Smooth muscle cell (in vitro differentiated cells): ENCODE measurements around the gene ZNF365. TPM values are rescaled to one million over a fixed set of nuclear protein-coding genes. Genes with fewer than 3 reads are reported as not detected.
"Not testable (repeated sequence)": the region's sequence is repeated elsewhere in the genome, so short reads cannot be mapped to it uniquely, and the experiment has no call there.

Source experiments
- DNase-seq: peaks from one replicate; lab custom pipeline; 2025; ENCODE audit not compliant: unreplicated experiment; lab: John Stamatoyannopoulos, UW
- H2AFZ ChIP-seq: fragments of 200-600 bp; sonication (generic); 2 replicates; pipeline ENCODE4 v1.6.0; 2016; ENCODE audit warnings: antibody characterized with exemption, low read depth, mild to moderate bottlenecking
- H3F3A ChIP-seq: fragments of 200-600 bp; sonication (generic); 2 replicates; pipeline ENCODE4 v1.6.0; 2017; ENCODE audit warnings: antibody characterized with exemption, low read depth
- H3K27ac ChIP-seq: fragments of 200-600 bp; sonication (generic); 2 replicates; pipeline ENCODE4 v1.5.1; 2016; ENCODE audit warnings: low read depth, mild to moderate bottlenecking
- H3K27me3 ChIP-seq: fragments of 200-600 bp; sonication (generic); 2 replicates; pipeline ENCODE4 v1.6.1; 2016; ENCODE audit warnings: low read depth, mild to moderate bottlenecking
- H3K36me3 ChIP-seq: fragments of 200-600 bp; sonication (generic); 2 replicates; pipeline ENCODE4 v1.5.1; 2016; ENCODE audit warnings: low read depth
- H3K4me1 ChIP-seq: fragments of 200-600 bp; sonication (generic); 2 replicates; pipeline ENCODE4 v1.5.1; 2016; ENCODE audit warnings: low read depth
- H3K4me2 ChIP-seq: fragments of 200-600 bp; sonication (generic); 2 replicates; pipeline ENCODE4 v1.6.0; 2016; ENCODE audit warnings: mild to moderate bottlenecking
- H3K4me3 ChIP-seq: fragments of 200-600 bp; sonication (generic); 2 replicates; pipeline ENCODE4 v1.5.1; 2016; ENCODE audit warnings: mild to moderate bottlenecking
- H3K79me2 ChIP-seq: fragments of 200-600 bp; sonication (generic); 2 replicates; pipeline ENCODE4 v1.6.0; 2016; ENCODE audit warnings: low read depth, mild to moderate bottlenecking
- H3K9ac ChIP-seq: fragments of 200-600 bp; sonication (generic); 2 replicates; pipeline ENCODE4 v1.6.0; 2016; ENCODE audit warnings: low read depth
- H3K9me3 ChIP-seq: fragments of 200-600 bp; sonication (generic); replicated peaks from 2 replicates; pipeline ENCODE4 v1.5.1; 2016; ENCODE audit warnings: low read depth
- H4K20me1 ChIP-seq: fragments of 200-600 bp; sonication (generic); 2 replicates; pipeline ENCODE4 v1.6.0; 2016; ENCODE audit warnings: low read depth
- WGBS: methylation state at CpG from one replicate; pipeline ENCODE4 v1.1.7; 2016; ENCODE audit warnings: low lambda C conversion rate; 5-methylcytosine and 5-hydroxymethylcytosine counted together
- polyA plus RNA-seq: library from polyadenylated mRNA; unstranded; fragments of >200 nt; fragmentation: Nextera tagmentation; extraction: Ambion mirVana; gene quantifications from 2 replicates; pipeline ENCODE4 v1.2.1, GENCODE V29; 2016
- total RNA-seq: library from RNA; depleted of rRNA; stranded (reverse); fragments of >200 nt; gene quantifications from 2 replicates; pipeline ENCODE4 v1.2.3, GENCODE V29; 2014
- TF ChIP-seq, protein P1 (sequence below): fragments of 200-600 bp; sonication (generic); IDR thresholded peaks from 2 replicates; pipeline ENCODE4 v1.5.1; 2017; ENCODE audit warnings: borderline replicate concordance, mild to moderate bottlenecking, antibody characterized with exemption; ENCODE audit not compliant: insufficient read depth, poor library complexity, severe bottlenecking

Gene ZNF365
- total and polyA plus RNA-seq, 2 experiments from 2014 or later: 2.0 to 3.7 TPM

DNA sequence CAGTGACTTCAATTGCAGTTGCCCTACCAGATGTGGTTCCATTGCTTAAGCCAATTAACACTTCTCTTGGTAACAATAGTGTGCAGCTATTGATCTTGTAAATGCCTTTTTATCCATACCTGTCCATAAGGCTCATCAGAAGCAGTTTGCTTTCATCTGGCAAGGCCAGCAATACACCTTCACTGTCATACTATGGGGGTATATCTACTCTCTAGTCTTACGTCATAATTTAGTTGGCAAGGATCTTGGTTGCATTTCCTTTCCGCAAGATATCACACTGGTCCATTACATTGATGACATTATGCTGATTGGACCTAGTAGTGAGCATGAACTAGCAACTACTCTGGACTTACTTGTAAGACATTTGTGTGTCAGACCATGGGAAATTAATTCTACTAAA, 17.7 kb upstream of the ZNF365 start:
- TF ChIP-seq, protein P1, sequence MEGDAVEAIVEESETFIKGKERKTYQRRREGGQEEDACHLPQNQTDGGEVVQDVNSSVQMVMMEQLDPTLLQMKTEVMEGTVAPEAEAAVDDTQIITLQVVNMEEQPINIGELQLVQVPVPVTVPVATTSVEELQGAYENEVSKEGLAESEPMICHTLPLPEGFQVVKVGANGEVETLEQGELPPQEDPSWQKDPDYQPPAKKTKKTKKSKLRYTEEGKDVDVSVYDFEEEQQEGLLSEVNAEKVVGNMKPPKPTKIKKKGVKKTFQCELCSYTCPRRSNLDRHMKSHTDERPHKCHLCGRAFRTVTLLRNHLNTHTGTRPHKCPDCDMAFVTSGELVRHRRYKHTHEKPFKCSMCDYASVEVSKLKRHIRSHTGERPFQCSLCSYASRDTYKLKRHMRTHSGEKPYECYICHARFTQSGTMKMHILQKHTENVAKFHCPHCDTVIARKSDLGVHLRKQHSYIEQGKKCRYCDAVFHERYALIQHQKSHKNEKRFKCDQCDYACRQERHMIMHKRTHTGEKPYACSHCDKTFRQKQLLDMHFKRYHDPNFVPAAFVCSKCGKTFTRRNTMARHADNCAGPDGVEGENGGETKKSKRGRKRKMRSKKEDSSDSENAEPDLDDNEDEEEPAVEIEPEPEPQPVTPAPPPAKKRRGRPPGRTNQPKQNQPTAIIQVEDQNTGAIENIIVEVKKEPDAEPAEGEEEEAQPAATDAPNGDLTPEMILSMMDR: no peak
- Histone ChIP-seq H3K4me2 (no peak overlapping the region), H3K27ac (no peak overlapping the region), H2AFZ (no peak overlapping the region), H3K27me3 (no peaks in the 10 kb centered on the region), H3K4me1 (no peaks in the 10 kb centered on the region), H3K9me3 (no peaks in the 10 kb centered on the region), H3K4me3 (no peak overlapping the region), H3K79me2 (no peaks in the 10 kb centered on the region), H4K20me1 (no peaks in the 10 kb centered on the region), H3K9ac (no peak overlapping the region), H3K36me3 (no peaks in the 10 kb centered on the region), H3F3A (no peaks in the 10 kb centered on the region)
- WGBS: 99% methylated on average over 2 of the region's 2 CpGs
- DNase-seq: no peak

DNA sequence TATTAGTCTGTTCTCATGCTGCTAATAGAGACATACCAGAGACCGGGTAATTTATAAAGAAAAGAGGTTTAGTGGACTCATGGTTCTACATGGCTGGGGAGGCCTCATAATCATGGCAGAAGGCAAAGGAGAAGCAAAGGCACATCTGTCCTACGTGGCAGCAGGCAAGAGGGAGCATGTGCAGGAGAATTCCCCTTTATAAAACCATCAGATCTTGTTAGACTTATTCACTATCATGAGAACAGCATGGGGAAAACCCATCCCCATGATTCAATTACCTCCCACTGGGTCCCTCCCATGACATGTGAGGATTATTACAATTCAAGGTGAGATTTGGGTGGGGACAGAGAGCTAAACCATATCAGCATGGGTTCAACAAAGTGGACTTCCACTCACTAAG, 16.0 kb upstream of the ZNF365 start:
- H3K4me2 ChIP-seq, H3K27me3 ChIP-seq, H4K20me1 ChIP-seq, H3K79me2 ChIP-seq, H3K4me1 ChIP-seq, H3K9me3 ChIP-seq, H3K9ac ChIP-seq, DNase-seq, H2AFZ ChIP-seq, H3K36me3 ChIP-seq, H3K4me3 ChIP-seq, H3F3A ChIP-seq, H3K27ac ChIP-seq: not testable (repeated sequence)
- 82% methylated on average over 2 of the region's 2 CpGs for WGBS

DNA sequence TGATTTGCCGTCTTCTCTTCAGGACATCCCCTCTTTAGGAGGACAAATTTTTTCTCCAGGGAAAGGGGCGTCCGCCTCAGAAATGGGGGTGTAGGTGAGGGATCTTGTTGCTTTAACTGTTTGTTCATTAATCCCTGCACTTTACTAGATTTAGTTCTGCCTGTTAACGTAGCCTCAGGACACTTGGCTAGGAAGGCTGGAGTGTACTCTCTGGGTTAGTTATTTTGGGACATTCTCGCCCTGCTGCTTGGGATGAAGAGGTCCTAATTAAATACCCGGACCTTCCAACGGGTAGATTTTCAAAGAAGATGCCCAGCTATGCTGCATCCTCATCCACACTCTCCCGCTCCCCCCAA, 552 bp upstream of the ZNF365 start:
- Histone ChIP-seq H3K27me3 (no peaks in the 10 kb centered on the region), H4K20me1 (no peaks in the 10 kb centered on the region), H2AFZ (peak overlapping the region; percentile 93), H3K79me2 (no peaks in the 10 kb centered on the region), H3K4me3 (peak overlapping the region; percentile 64), H3K4me2 (peak overlapping the region; percentile 94), H3K36me3 (no peaks in the 10 kb centered on the region), H3K9ac (no peak overlapping the region), H3K9me3 (no peaks in the 10 kb centered on the region), H3K27ac (no peak overlapping the region), H3F3A (no peaks in the 10 kb centered on the region), H3K4me1 (no peaks in the 10 kb centered on the region)
- TF ChIP-seq, protein P1: no peak
- DNase-seq: no peak
- WGBS: 42% methylated on average over 8 of the region's 8 CpGs

DNA sequence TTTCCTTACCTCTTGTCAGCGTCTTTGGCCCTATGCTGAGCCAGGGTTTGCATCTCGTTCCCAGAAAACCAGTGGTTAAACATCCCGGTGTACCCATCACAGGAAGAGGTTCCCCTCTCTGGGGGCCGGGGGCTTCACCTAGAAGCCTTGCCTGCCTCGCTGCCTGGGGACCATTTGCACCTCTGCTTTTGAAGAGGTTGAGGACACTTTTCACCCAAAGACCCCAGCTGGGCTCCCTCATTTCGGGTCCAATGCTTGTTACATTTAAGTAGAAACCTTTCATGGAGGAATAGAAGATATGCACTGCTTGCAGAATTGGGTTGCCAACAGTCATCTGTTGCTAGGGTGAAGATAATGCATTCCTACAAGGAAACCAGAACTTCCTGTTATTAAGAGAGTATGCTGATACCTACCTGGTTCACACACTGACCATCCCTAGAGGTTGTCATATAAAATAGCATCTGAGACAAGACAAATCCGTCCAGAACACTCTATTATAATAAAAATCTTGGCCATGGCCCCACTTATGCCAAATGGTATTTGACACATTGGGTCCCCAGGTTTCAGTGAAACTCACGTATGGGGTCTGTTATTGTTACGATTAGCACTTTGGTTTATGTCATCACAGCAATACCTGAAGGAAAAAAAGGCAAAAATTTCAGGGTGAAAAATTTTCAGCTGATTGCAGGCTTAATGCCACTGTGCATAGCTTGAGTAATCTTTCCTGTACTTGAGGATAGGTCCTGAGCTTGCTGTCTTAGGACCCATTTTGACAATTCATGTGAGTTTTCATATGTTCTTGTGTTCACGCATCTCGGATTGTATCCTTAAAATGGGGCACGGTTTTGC, 917 bp downstream of the ZNF365 start:
- H3K27ac ChIP-seq: no peak overlapping the region
- H3K9me3 ChIP-seq: no peaks in the 10 kb centered on the region
- no peaks in the 10 kb centered on the region for H3K36me3 ChIP-seq
- DNase-seq: no peak
- no peak overlapping the region for H2AFZ ChIP-seq
- H4K20me1 ChIP-seq: no peaks in the 10 kb centered on the region
- 77% methylated on average over 12 of the region's 12 CpGs for WGBS
- no peaks in the 10 kb centered on the region for H3K79me2 ChIP-seq
- H3F3A ChIP-seq: peaks cover 7% of the 10 kb centered on the region
- H3K4me3 ChIP-seq: peak overlapping the region; percentile 64
- peak overlapping the region; percentile 94 for H3K4me2 ChIP-seq
- no peak overlapping the region for H3K9ac ChIP-seq
- H3K4me1 ChIP-seq: no peaks in the 10 kb centered on the region
- H3K27me3 ChIP-seq: no peaks in the 10 kb centered on the region
- TF ChIP-seq, protein P1: no peak
